Measurements from ENCODE around the gene DMWD.

- TF ChIP-seq RARB (CRISPR knock-in tag; IDR thresholded peaks at IDR 0.05) (no peak), TCF4 (CRISPR knock-in tag; IDR thresholded peaks at IDR 0.05; ENCODE audit: borderline replicate concordance) (no peak), PPARA (CRISPR knock-in tag; IDR thresholded peaks at IDR 0.05; ENCODE audit: borderline replicate concordance) (no peak), CSDC2 (CRISPR knock-in tag; IDR thresholded peaks at IDR 0.05) (no peak), ZFP3 (CRISPR knock-in tag; IDR thresholded peaks at IDR 0.05) (no peak), ZFP30 (CRISPR knock-in tag; IDR thresholded peaks at IDR 0.05) (no peak), TOX (CRISPR knock-in tag; IDR thresholded peaks at IDR 0.05; ENCODE audit: borderline replicate concordance) (no peak), ESRRG (CRISPR knock-in tag; IDR thresholded peaks at IDR 0.05) (no peak), ARNTL (CRISPR knock-in tag; IDR thresholded peaks at IDR 0.05; ENCODE audit: borderline replicate concordance, low read depth) (no peak), OSR1 (CRISPR knock-in tag; IDR thresholded peaks at IDR 0.05) (no peak), ZNF565 (CRISPR knock-in tag; conservative IDR thresholded peaks at IDR 0.05; ENCODE audit: low read depth) (no peak)
- TF ChIP-seq, protein P1, sequence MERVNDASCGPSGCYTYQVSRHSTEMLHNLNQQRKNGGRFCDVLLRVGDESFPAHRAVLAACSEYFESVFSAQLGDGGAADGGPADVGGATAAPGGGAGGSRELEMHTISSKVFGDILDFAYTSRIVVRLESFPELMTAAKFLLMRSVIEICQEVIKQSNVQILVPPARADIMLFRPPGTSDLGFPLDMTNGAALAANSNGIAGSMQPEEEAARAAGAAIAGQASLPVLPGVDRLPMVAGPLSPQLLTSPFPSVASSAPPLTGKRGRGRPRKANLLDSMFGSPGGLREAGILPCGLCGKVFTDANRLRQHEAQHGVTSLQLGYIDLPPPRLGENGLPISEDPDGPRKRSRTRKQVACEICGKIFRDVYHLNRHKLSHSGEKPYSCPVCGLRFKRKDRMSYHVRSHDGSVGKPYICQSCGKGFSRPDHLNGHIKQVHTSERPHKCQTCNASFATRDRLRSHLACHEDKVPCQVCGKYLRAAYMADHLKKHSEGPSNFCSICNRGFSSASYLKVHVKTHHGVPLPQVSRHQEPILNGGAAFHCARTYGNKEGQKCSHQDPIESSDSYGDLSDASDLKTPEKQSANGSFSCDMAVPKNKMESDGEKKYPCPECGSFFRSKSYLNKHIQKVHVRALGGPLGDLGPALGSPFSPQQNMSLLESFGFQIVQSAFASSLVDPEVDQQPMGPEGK (CRISPR knock-in tag; IDR thresholded peaks at IDR 0.05; ENCODE audit: borderline replicate concordance), result no peak
- TF ChIP-seq, protein P2, sequence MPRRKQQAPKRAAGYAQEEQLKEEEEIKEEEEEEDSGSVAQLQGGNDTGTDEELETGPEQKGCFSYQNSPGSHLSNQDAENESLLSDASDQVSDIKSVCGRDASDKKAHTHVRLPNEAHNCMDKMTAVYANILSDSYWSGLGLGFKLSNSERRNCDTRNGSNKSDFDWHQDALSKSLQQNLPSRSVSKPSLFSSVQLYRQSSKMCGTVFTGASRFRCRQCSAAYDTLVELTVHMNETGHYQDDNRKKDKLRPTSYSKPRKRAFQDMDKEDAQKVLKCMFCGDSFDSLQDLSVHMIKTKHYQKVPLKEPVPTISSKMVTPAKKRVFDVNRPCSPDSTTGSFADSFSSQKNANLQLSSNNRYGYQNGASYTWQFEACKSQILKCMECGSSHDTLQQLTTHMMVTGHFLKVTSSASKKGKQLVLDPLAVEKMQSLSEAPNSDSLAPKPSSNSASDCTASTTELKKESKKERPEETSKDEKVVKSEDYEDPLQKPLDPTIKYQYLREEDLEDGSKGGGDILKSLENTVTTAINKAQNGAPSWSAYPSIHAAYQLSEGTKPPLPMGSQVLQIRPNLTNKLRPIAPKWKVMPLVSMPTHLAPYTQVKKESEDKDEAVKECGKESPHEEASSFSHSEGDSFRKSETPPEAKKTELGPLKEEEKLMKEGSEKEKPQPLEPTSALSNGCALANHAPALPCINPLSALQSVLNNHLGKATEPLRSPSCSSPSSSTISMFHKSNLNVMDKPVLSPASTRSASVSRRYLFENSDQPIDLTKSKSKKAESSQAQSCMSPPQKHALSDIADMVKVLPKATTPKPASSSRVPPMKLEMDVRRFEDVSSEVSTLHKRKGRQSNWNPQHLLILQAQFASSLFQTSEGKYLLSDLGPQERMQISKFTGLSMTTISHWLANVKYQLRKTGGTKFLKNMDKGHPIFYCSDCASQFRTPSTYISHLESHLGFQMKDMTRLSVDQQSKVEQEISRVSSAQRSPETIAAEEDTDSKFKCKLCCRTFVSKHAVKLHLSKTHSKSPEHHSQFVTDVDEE (CRISPR knock-in tag; IDR thresholded peaks at IDR 0.05), result no peak
- TF ChIP-seq, protein P3, sequence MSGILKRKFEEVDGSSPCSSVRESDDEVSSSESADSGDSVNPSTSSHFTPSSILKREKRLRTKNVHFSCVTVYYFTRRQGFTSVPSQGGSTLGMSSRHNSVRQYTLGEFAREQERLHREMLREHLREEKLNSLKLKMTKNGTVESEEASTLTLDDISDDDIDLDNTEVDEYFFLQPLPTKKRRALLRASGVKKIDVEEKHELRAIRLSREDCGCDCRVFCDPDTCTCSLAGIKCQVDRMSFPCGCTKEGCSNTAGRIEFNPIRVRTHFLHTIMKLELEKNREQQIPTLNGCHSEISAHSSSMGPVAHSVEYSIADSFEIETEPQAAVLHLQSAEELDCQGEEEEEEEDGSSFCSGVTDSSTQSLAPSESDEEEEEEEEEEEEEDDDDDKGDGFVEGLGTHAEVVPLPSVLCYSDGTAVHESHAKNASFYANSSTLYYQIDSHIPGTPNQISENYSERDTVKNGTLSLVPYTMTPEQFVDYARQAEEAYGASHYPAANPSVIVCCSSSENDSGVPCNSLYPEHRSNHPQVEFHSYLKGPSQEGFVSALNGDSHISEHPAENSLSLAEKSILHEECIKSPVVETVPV (CRISPR knock-in tag; IDR thresholded peaks at IDR 0.05), result no peak
Measured at GRCh38 chr19:45768655-45768983, 24.0 kb downstream of the DMWD start.

All from SK-N-SH treated with all-trans-retinoic acid at 6 μM for 48 hours (cell line).